CD4-positive, alpha-beta T cell treated with Interferon alpha-2 for 1 hour (primary cell): ENCODE results near the gene PARM1.

ENCODE experiments used
- DNase-seq, 2 donors: peaks; one replicate each; pipeline ENCODE4 v3.0.0-alpha.2; 2020 to 2022

PARM1 gene

DNA sequence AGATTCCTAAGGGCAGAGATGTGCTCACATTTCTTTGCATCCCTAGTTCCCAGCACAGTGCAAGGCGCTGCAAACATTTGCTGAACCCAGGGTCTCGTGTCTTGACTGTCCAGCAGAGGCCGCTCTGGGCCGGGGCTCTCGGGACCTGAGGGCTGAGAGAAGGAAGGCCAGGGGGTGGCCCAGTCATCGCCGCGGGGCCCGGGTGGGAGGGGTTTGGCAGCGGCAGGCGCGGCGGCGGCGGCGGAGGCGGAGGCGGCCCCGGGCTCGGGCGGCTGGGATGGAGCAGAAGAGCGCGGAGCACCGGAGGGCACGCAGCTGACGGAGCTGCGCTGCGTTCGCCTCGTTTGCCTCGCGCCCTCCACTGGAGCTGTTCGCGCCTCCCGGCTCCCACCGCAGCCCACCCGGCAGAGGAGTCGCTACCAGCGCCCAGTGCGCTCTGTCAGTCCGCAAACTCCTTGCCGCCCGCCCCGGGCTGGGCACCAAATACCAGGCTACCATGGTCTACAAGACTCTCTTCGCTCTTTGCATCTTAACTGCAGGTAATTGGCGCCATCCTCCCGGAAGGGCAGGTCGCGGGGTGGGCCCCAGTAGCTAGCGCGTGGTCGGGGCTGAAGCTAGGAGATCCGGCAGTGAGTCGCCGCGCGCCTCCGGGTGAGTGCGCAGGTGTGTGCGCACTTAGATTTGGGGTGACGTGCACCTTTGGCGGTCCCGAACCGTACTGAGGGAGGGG lies at the start of gene PARM1:
Gene PARM1 (plus strand): TSS at position 285 of the 730 bp plus-strand sequence. CDS start 212 bp downstream, at position 497.
- DNase-seq: peak; percentile 12 to 73

GRCh38 chr4:74884266-74884665 lies 48.6 kb upstream of the PARM1 start:
- no peak for DNase-seq

DNA sequence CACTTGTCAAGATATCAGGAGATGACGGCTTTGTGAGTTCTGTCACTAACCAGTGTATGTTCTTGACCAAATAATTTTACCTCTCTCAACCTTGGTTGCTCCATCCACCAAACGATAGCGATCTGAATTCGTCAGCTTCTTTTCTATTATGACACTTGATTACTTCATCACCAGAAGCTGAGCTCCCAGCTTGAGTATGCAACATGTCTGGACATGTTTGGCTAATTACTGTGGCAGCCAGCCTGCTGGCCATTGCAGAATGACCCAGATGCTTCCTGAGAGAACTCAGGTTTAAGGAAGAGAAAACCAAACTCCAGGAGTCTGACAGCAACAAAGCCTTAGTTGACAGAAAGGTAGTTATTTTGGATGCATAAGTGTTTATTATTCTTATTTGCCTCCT lies 46.4 kb upstream of the PARM1 start:
- no peak for DNase-seq

DNA sequence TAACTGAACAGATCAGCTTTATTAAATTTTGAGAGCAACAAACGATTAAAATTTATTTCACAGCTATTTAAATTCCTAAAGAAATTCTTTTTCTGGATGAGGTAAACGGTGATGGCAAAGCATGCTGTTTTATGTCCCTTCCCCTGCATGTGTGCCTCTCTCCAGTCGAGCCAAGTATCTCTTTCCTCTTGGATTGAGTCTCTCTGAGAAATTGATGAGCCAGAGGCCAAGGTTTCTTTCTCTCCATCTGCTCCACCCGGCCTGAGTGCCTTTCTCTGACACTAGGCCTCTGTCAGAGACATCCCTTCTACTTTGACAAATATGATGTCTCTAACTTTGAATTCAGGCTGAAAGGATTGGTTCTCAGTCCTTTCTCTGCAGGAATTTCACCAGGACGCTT lies 42.6 kb upstream of the PARM1 start:
- no peak for DNase-seq

- DNase-seq: no peak
Observed at GRCh38 chr4:74891037-74891436, 41.9 kb upstream of the PARM1 start.

DNA sequence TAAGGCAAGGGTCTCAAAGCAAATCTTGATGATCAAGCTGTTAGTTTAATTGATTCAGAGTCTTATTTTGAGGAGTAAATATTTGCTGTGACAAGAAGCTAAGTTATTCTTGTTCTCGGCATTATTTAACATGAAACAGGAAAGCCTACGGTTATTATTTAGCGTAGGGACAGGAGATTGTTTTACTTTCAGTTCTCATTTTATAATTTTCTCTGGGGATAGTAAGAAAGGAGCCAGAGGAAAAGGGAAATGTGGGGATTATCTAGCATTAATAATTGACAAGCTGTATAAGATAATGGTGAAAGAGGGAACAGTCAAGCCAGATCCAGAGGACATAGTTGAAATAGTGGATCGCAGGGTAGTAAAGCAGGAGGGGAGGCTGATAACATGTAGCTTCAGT lies 39.7 kb upstream of the PARM1 start:
- DNase-seq: no peak

DNA sequence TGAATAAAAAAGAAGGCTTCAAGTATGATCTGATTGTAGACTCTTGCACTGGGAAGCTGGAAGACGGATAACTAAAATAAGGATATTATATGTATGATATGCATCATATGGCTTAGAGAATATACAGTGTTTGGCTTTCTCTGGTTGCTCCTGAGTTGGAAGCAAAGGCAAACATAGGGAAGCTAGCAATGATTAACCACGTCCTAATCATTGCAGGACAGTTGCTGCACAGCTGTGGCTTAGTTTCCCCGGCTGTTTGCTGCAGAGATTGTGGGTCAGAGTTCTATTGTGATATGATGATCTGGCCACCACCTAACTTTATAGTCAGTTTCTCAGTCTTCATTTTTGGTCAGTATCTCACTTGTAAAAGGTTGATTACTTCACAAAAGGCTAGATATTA lies 36.3 kb upstream of the PARM1 start:
- DNase-seq: no peak

GRCh38 chr4:74897386-74897785 lies 35.5 kb upstream of the PARM1 start:
- DNase-seq: no peak

GRCh38 chr4:74900862-74901261 lies 32.1 kb upstream of the PARM1 start:
- no peak for DNase-seq

DNA sequence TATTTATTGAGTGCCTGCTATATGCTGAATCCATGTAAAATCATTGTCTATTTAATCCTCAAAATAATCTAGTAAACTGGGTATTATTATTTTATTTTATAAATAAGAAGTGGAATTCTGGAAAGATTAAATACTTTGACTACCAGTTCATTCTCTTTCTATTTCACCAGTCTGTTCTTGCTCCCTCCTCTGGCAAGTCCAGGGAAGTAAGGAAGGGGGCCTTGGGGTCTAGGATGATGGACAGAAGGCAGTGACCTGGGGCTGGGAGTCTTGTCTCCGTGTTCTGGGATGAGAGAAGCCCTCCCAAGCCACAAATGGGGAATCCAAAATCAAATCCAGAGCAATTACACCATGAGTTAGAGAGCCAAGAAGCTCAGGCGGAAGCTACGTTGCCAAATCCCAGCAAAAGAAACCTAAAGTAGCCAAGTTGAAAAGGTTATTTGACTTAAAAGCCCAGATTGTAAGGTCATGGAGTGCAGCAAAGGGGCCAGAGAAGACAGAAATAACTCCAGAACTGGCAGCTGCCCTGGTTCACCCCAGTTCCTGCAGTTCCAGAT lies 28.3 kb upstream of the PARM1 start:
- DNase-seq: no peak

DNA sequence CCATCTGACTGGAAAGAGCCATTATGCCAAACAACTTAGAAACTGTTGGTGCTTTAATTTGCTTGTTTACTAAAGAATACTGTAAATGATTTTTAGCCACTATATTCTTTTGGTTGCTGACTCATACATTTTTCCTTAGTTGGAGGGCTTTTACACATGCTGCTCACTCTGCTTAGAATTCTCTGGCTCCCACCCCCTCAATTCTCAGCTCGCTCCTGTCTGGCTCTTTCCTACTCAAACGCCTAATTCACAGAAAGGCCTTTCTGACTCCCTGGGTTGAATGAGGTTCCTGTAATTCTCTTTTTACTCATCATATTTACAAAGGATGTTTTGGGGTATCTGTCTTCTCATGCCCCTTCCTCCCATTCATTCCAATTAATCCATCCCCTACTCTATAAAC lies 26.1 kb upstream of the PARM1 start:
- DNase-seq: no peak

GRCh38 chr4:74919783-74920182 lies 13.1 kb upstream of the PARM1 start:
- no peak for DNase-seq

- no peak for DNase-seq
Observed at GRCh38 chr4:74920704-74921103, 12.2 kb upstream of the PARM1 start.

DNA sequence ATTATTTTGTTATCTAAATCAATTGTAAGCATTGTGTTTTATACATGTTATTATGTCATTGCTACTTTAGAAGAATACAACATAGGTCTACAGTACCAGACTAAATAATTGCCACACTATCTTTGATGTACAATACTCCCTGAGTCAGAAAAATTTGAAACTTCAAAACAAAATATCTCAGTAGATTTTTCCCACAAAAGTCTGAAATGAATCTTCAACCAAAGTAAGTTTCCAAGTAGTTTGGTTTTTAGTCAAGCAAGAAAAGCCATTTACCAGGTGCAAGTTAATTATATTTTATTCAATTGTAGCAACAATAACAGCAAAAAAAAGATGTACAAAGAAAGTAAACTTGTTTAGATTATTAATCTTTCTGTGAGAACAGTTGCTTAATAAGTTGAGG lies 11.4 kb upstream of the PARM1 start:
- no peak for DNase-seq

DNA sequence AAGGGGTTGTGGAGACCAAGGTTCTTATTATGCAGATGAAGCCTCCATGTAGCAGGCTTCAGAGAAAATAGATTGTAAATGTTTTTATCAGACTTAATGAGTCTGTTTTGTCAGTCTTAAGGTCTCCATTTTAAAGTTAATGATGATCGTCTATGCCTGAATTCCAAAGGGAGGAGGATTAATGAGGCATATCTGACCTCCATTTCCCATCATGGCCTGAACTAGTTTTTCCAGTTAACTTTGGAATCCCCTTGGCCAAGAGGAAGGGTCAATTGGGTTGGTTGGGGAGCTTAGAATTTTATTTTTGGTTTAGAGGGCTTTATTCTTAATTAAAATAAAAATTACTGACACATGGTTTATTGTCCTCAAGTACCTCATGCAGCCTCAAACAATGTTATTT lies 6.9 kb upstream of the PARM1 start:
- DNase-seq: no peak

DNA sequence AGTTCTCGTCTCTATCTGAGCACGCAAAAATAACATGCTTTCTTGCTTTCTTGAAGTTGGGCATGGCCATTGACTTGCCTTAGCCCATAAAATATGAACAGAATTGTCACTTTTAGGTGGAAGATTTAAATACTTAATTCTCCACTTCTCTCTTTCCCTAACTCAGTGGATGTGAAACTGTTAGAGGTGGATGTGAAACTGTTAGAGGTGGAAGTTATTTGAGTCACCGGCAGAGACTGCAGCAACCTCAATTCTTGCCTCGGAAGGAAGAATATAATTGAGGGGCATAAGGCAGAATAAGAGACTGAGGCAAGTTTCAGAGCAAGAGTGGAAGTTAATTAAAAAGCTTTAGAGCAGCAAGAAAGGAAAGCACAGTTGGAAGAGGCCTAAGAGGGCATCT lies 2.8 kb upstream of the PARM1 start:
- no peak for DNase-seq

DNA sequence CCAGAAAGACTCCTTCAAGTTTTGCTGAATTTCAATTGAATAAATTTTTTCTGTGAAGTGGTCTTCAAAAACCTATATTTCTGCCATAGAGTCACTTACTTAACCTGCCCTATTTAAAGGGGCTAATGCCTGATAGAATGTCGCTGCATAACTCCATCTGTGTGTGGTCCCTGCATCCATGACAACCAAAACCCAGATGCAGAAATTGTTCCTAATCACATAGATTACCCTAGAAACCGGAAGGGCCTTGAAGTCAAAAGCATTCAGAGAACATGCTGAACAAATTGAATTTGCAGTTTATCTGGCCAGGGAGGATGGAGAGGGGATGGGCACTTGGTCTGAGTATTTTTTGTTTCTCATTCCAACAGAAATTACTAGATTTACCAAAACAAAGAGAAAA lies 1.5 kb upstream of the PARM1 start:
- DNase-seq: no peak

DNA sequence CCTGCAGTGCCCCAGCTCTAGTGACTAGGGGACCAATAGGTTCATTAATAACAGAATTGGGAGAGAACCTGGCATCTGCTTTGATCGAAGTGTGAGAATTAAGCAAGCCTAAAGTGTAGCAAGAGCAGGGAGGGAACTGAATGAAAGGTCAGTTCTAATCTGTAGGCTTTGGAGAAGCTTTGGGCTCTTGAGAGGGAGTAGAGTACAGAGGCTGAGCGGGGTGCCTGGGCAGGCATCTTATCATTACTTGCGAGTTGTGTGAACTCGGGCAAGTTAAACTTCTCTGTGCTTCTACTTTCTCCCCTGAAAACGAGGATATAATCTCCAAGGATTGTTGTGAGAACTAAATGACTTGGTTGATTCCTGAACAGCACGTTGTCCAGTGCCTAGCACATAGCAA lies 906 bp upstream of the PARM1 start:
- DNase-seq: no peak

- DNase-seq: no peak
Observed at GRCh38 chr4:74933562-74934015, 673 bp downstream of the PARM1 start.

DNA sequence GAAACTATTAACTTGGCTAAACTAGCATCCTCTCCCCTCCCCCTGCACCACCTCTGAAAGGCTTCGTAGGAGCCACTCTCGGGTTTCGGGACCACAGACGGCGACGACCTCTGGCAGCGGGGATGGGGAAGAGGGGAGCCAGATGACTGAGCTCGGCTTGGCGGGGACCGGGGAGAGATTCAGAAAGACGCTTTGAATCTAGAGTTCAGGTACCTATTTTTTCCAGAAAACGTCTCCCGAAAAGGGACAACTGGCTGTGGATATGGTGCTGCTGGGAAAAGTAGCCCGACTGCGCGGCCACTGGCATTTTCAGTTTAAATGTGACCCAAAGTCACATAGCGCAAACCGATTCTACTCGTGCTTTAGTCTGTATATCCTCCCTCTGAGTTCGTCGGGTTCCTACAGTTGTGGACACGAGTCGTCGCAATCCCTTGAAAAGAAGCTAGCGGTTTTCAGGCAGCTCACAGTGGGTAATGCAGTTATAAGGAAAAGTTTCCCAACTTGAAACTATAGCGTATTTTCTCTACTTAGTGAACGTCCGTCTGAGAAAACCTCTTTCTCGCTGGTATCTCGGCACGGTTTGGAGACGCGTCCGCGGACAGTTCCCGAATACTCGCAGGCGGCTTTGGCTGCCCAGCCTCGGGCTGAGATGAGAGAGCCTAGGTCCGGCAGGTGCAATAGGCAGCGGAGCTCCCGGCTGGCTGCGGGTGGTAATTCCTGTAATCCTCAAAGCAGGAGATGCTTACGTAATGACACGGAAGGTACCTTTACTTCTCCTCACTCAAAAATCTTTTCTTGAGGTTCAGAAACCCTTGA lies 1.3 kb downstream of the PARM1 start:
- no peak for DNase-seq

DNA sequence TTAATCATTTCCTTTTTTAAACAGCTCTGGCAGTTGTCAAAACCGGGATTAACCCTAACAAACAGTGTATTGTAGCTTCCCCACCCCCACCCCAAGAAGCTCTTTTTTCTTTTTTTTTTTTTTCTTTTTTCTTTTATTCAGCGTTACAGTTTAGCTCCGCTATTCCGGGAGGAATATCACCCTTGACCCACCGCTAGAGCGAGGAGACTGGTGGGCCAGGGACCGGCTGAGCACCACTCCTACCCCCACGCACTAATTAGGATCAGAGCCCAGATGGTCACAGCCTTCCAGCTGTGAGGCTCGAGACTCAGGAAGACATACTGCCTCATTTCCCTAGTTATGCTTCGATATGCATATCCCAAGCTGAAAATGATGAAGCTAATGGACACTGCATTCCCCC lies 2.0 kb downstream of the PARM1 start:
- no peak for DNase-seq

- DNase-seq: no peak
Observed at GRCh38 chr4:74941123-74941522, 8.2 kb downstream of the PARM1 start.

GRCh38 chr4:74942251-74942917 lies 9.5 kb downstream of the PARM1 start:
- DNase-seq: no peak

DNA sequence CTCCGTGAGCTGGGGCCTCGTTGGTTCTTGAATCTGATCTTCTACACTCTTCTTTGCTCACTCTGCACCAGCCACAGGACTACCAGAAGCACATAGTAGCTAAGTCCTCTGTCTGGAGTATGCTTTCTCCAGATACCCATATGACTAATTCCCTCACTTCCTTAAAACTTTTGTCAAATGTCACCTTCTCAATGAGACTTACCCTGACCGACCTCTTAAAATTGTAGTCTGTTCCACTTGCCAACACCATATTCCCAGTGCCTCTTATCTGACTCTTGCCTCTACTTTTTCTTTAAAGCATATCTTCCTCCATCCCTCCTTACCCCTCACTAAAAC lies 10.0 kb downstream of the PARM1 start:
- DNase-seq: no peak
